ENCODE measurements around the gene EPM2A.
A peak's percentile ranks its signal among the peaks of the same experiment; 100 is the strongest.

The EPM2A gene

GRCh38 chr6:145669627-145670034 is 65.7 kb downstream of the EPM2A start:
- no peak for DNase-seq

GRCh38 chr6:145668844-145669243 is 66.5 kb downstream of the EPM2A start:
- DNase-seq: no peak

- DNase-seq: no peak
These were observed 74.6 kb downstream of the EPM2A start for GRCh38 chr6:145660676-145661075.

GRCh38 chr6:145656128-145656527 is 79.2 kb downstream of the EPM2A start:
- DNase-seq: no peak

DNA sequence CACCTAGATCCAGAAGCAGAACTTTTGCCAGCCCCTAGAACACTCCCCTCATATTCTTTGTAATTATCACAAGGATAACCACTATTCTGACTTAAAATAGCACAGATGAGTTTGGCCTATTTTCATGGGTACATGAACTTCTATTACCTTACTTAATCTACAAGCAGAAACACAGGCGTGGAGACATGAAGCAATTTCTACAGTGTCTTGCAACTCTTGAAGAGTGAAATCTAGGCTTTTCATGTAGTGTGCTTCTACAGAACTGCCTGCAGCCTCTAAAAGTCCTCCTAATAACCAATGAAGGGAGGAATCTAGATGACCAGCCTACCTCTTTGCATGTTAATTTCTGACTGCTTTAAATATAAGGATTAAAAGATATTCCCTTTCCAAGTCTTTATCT is 82.7 kb downstream of the EPM2A start:
- DNase-seq: no peak

- DNase-seq: no peak
These were observed 83.3 kb downstream of the EPM2A start for GRCh38 chr6:145651988-145652387.

- DNase-seq: no peak
These were observed 87.2 kb downstream of the EPM2A start for GRCh38 chr6:145648149-145648548.

GRCh38 chr6:145647602-145648001 is 87.7 kb downstream of the EPM2A start:
- DNase-seq: no peak

DNA sequence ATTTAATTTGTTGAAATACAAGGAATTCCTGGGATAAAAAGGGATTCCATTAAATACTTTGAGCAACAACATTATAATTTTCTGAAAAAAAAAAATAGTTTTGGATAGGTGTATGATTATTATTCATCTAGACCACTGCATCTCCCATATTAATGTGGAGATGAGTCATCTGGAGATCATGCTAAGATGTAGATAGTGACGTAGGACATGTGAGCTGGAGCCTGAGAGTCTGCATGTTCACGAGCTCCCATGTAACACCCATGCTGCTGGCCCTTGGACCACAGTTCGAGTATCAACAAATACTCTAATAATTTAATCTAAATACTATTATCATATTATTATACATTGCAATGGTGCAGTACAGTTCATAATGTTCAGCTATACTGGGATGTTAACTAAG is 91.6 kb downstream of the EPM2A start:
- DNase-seq: no peak

GRCh38 chr6:145633981-145634627 is 101.2 kb downstream of the EPM2A start:
- peak; percentile 43 for DNase-seq

DNA sequence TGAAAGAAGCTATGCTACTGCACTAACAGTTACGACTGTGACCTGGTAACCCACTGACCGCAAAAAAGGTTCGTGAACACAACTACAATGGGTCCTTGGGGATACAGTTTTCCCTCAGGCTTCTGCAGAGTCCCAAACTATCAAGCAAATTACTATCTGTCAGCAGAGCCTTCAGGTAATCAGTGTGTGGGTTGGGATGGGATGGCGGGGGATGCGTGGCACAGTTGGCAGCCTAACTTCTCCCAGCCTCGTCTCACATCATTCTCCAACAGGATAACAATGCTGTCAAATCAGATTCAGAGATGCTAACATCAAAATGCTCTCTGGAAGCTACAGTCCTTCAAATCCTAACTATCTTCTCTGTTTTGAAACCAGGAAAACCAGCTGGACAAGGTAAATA is 102.3 kb downstream of the EPM2A start:
- DNase-seq: no peak

DNA sequence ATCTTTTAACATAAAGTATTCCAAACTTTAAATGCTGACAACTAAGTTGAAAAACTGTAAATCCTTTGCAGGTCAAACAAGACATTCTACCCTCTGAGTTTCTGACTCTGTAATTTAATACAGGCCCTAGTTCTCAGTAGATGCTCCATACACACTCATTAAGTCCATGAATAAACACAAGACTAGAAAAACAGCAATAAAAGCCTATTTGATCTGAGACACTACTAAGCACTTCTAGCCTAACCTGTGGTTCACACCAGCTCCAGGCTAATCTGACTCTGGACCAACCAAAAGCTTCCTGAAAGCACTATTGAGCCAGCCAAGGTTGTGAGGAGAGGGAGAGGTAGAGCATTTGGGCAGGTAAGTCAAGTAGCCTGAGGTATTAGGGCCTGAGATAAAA is 103.9 kb downstream of the EPM2A start:
- DNase-seq: no peak

GRCh38 chr6:145630598-145630997 is 104.7 kb downstream of the EPM2A start:
- DNase-seq: no peak

GRCh38 chr6:145629478-145629877 is 105.8 kb downstream of the EPM2A start:
- no peak for DNase-seq

GRCh38 chr6:145627451-145627850 is 107.9 kb downstream of the EPM2A start:
- no peak for DNase-seq

GRCh38 chr6:145626857-145627256 is 108.5 kb downstream of the EPM2A start:
- DNase-seq: no peak

DNA sequence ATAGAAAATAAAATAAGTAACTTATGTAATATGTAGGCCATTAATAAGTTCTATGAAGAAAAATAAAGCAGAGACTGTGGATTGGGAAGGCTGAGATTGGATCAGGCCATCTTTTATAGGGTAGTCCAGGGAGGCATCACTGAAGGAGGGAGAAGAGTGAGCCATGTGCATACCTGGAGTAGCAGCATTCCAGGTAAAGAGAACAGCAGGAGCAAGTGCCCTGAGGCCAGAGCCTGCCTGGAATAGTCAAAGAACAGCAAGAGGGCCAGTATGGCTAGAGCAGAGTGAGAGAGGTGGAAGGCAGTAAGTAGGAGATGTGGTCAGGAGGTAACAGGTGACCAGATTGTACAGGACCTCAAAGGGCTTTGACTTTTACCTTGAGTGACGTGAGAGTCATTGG is 112.1 kb downstream of the EPM2A start:
- DNase-seq: no peak

DNA sequence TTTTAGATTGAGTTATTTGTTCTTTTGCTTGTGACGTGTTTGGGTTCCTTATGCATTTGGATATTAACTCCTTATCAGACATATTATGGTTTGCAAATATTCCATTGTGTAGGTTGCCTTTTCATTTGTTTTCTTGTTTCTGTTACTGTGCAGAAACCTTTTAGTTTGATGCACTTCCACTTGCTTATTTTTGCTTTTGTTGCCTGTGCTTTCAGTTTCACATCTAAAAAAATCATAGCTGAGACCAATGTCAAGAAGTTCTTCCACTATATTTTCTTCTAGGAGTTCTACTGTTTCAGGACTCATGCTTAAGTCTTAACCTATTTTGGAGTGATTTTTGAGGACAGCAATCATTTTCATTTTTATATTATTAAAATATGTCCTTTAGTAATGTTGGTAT is 113.5 kb downstream of the EPM2A start:
- DNase-seq: no peak

DNA sequence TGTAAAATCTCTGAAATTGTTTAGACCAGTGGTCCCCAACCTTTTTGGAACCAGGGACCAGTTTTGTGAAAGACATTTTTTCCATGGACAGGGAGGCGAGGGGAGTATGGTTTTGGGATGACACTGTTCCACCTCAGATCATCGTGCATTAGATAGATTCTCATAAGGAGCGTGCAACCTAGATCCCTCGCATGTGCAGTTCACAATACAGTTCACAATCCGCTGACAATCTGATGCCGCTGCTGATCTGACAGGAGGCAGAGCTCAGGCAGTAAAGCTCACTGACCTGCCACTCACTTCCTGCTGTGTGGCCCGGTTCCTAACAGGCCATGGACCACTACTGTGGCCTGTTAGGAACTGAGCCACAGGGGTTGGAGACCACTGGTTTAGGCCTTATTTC is 115.2 kb downstream of the EPM2A start:
- DNase-seq: no peak

GRCh38 chr6:145609521-145609920 is 125.8 kb downstream of the EPM2A start:
- no peak for DNase-seq

DNA sequence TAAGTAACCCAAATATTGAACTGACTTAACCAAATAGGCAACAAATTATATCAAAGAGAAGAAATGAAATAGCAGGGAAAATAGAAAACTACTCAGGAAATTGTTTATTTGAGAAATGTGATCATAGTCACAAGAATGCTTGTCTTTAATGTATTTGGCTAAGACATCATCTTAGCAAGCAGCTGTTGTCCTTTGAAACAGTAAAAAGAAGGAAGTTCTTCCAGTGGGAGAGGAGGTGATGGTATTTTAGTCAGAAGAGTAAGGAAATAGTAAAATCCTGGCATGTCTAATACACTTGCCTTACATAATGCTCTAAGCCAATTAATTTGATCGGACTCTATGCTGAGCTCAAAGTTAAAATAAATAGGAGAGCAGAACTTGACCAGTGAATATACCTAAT is 126.5 kb downstream of the EPM2A start:
- no peak for DNase-seq

GRCh38 chr6:145603991-145604390 is 131.3 kb downstream of the EPM2A start:
- DNase-seq: no peak

DNA sequence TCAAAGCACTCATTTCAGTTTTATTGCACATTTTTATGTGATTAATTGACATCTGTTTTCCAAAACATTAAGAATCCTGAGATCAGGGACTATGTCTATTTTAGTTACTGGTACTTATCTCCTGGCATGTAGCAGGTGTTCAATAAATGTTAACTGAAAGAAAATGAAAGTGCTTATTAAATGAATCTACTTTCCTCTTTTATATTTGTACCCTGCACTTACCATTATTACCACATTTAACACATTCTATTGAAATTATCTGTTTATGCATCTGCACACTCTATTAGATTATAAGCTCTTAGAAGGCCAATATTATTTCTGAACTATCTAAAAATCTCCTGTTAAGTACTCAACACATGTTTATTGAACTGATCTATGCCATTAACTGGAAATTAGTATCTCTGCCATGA is 131.9 kb downstream of the EPM2A start:
- no peak for DNase-seq

DNA sequence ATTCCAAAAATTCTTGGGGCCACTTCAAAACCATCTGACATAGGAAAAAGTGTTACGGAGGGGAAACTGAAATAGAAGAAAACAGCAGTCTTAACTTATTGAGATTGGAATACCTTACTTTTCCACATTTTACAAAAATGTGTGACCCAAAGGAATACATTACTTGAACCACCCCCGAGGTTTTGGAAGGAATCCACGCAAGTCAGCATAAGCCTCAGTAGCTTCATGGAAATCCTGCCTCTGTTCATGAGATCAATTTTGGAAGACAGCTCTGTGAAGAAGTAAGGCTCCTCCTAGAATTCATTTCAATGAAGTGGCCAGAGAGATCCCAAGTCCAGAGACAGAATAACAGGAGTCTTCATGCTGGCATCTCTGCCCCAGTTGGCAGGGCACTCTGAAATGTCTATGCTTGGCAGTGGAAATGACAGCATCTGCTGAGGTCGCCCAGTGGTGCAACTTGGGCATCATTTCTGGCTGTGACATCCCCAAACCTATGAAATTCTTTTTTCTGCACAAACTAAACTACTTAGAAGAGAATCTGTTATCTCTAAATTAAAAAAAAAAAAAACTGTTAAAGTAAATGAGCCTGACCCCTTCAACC is 132.5 kb downstream of the EPM2A start:
- DNase-seq: no peak

DNA sequence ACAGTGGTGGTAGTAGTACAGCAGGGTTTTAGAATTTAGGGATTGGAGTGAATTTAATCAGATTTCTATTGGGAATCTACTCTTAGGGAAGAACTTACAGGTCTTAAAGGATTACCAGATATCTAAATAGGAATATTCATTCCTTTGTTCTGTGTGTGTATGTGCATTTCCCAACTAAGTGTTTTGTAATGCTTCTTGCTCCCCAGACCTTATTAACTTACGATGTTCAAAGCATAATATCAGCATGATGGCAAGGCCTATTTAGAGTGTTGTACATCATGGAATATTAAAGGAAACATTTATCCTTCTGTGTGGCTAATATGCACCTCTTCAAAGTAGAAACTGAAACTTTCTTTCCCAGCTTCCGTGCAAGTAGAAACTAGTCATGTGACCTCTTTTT is 133.9 kb downstream of the EPM2A start:
- no peak for DNase-seq
